Activated naive CD8-positive, alpha-beta T cell (primary cell): Measurements from ENCODE around the gene ACSF3.
"Not testable (repeated sequence)": the region's sequence is repeated elsewhere in the genome, so short reads cannot be mapped to it uniquely, and the experiment has no call there.

Experiments
- H3K27ac Mint-ChIP-seq: one replicate; pipeline ENCODE4 v1.8.0; 2021; ENCODE audit warnings: mixed read lengths
- H3K27me3 Mint-ChIP-seq: one replicate; pipeline ENCODE4 v1.8.0; 2021; ENCODE audit warnings: mixed read lengths
- H3K36me3 Mint-ChIP-seq: one replicate; pipeline ENCODE4 v1.8.0; 2021; ENCODE audit warnings: mixed read lengths
- H3K4me1 Mint-ChIP-seq: one replicate; pipeline ENCODE4 v1.8.0; 2021; ENCODE audit warnings: low read depth, mixed read lengths
- H3K4me3 Mint-ChIP-seq: one replicate; pipeline ENCODE4 v1.8.0; 2021; ENCODE audit warnings: mild to moderate bottlenecking, mixed read lengths
- H3K9me3 Mint-ChIP-seq: one replicate; pipeline ENCODE4 v1.8.0; 2021; ENCODE audit warnings: low read depth, mixed read lengths

Gene ACSF3

DNA sequence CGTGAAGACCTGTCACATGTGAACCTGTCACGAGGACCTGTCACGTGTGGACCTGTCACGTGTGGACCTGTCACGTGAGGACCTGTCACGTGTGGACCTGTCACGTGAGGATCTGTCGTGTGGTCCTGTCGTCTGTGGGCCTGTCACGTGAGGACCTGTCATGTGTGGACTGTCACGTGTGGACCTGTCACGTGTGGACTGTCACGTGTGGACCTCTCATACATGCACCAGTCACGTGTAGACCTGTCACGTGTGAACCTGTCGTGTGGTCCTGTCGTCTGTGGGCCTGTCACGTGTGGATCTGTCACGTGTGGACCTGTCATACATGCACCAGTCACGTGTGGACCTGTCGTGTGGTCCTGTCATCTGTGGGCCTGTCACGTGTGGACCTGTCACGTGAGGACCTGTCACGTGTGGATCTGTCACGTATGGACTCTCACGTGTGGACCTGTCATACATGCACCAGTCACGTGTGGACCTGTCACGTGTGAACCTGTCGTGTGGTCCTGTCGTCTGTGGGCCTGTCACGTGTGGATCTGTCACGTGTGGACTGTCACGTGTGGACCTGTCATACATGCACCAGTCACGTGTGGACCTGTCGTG lies 19.5 kb upstream of the ACSF3 start:
- H3K9me3 Mint-ChIP-seq, H3K27ac Mint-ChIP-seq, H3K27me3 Mint-ChIP-seq, H3K36me3 Mint-ChIP-seq, H3K4me3 Mint-ChIP-seq, H3K4me1 Mint-ChIP-seq: not testable (repeated sequence)

DNA sequence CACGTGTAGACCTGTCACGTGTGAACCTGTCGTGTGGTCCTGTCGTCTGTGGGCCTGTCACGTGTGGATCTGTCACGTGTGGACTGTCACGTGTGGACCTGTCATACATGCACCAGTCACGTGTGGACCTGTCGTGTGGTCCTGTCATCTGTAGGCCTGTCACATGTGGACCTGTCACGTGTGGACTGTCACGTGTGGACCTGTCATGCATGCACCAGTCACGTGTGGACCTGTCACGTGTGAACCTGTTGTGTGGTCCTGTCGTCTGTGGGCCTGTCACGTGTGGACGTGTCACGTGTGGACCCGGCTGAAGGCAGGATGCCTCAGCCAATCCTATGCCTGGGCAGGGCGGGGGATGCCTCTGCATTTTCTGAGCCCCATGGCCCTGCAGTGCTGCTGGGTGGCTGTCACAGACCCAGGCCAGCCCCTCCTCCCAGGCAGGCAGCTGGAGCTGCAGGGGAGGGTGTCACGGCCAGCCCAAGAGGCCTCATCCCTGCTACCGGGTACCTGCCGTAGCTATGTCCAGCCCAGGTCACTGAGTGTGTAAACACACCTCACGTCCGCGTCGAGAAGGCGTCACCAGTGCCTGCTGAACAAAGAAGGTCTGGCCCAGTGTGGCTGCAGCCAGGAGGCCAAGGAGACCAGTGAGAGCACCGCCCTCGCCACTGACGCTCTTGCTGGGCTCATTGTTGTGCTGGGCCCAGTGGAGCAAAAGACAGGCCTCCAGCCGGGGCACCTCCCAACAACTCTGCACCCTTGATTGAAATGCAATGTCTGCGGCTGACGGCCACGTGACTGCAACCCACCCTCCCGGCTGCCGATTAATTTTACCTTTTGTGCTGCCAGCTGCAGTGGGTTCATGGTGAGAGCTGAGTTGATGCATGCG lies 18.6 kb upstream of the ACSF3 start:
- no peak overlapping the region for H3K27ac Mint-ChIP-seq
- H3K4me3 Mint-ChIP-seq, result no peak overlapping the region
- no peaks in the 10 kb centered on the region for H3K9me3 Mint-ChIP-seq
- H3K27me3 Mint-ChIP-seq, result no peaks in the 10 kb centered on the region
- H3K4me1 Mint-ChIP-seq, result no peaks in the 10 kb centered on the region
- no peaks in the 10 kb centered on the region for H3K36me3 Mint-ChIP-seq

DNA sequence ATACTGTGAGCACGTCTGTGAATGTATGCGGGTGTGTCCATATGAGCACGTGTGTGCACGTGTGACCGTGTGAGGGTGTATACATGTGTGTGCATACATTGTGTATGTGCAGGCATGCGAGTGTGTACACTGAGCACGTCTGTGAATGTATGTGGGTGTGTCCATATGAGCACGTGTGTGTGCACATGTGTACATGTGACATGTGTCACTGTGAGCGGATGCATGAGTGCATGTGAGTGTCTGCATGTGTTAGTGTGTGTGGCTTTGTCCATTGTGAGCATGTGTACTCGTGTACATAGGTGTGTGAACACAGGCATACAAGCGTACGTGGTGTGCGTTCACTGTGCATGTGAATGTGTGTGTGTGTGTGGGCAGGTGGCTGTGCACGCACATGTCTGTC lies 17.5 kb upstream of the ACSF3 start:
- no peaks in the 10 kb centered on the region for H3K4me1 Mint-ChIP-seq
- H3K9me3 Mint-ChIP-seq, result no peaks in the 10 kb centered on the region
- no peaks in the 10 kb centered on the region for H3K36me3 Mint-ChIP-seq
- no peak overlapping the region for H3K27ac Mint-ChIP-seq
- no peaks in the 10 kb centered on the region for H3K27me3 Mint-ChIP-seq
- no peak overlapping the region for H3K4me3 Mint-ChIP-seq

DNA sequence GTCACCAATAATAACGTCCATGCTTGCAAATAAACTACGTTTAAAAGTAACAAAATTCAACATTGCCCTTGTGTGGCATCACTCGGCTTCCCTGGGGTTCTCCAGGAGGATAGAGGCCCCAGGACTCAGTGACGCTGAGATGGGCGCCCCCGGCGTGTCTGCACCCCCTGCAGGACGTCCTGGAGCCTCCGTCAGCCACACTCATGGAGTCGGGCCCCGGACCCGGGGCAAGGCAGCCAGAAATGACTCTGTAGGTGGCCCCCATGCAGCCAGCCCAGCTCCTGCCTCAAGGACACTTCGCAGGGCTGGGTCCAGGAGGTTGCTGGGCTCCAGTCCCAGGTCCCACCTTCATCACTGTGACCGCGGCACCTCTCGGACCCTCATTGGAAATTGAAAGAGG lies 16.6 kb upstream of the ACSF3 start:
- Mint-ChIP-seq H3K36me3 (no peaks in the 10 kb centered on the region), H3K4me3 (no peak overlapping the region), H3K9me3 (no peaks in the 10 kb centered on the region), H3K27ac (no peak overlapping the region), H3K27me3 (no peaks in the 10 kb centered on the region), H3K4me1 (no peaks in the 10 kb centered on the region)

DNA sequence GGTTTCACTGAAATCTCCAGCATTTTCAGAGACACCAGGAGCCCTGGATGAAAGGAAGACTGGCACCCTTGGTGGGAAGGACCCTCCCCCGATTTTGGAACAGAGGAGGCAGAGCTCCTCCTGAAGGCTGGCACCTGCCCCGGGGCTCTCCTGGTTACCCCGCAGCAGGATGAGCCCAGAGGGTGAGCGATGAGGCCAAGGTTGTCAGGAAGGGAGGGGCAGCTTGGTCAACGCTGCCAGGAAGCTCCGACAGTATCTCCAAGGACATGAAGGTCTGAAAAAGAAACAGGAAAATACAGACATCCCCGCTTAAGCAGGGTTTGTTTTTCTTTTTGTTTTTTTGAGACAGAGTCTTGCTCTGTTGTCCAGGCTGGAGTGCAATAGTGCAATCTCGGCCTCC lies 15.5 kb upstream of the ACSF3 start:
- no peaks in the 10 kb centered on the region for H3K27me3 Mint-ChIP-seq

DNA sequence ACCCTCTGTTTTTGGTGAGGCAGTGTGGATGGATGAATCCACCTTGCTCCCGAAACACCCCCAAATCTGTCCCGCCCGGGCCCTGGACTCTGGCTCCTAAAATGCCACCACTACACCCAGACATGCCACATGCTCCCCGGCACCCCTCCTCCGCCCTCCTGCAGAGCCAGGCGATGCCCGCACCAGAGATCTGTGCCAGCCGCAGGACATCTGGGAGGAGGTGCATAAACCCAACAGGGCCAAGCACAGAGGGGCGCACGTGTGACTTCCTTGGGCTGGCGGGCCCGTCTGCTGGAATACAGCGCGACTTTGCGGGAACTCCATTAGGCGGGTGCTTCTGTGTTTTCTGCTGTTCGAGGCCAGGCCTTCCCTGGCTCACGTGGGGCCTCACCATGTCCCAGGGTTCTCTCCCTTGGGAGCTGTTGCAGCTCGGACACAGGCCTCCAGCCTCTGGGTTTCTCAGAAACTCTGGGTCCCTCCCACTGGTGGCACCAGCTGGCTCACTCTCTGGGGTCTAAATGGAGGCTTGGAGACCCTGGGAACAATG lies 14.1 kb upstream of the ACSF3 start:
- no peak overlapping the region for H3K27ac Mint-ChIP-seq
- no peaks in the 10 kb centered on the region for H3K27me3 Mint-ChIP-seq
- no peaks in the 10 kb centered on the region for H3K36me3 Mint-ChIP-seq
- H3K4me1 Mint-ChIP-seq, result peaks cover 2% of the 10 kb centered on the region
- no peak overlapping the region for H3K4me3 Mint-ChIP-seq
- no peaks in the 10 kb centered on the region for H3K9me3 Mint-ChIP-seq

More for the DNA sequence above, 15.5 kb upstream of the ACSF3 start:
- Mint-ChIP-seq H3K36me3 (no peaks in the 10 kb centered on the region), H3K4me1 (no peaks in the 10 kb centered on the region), H3K9me3 (no peaks in the 10 kb centered on the region), H3K27ac (no peak overlapping the region), H3K4me3 (no peak overlapping the region)

DNA sequence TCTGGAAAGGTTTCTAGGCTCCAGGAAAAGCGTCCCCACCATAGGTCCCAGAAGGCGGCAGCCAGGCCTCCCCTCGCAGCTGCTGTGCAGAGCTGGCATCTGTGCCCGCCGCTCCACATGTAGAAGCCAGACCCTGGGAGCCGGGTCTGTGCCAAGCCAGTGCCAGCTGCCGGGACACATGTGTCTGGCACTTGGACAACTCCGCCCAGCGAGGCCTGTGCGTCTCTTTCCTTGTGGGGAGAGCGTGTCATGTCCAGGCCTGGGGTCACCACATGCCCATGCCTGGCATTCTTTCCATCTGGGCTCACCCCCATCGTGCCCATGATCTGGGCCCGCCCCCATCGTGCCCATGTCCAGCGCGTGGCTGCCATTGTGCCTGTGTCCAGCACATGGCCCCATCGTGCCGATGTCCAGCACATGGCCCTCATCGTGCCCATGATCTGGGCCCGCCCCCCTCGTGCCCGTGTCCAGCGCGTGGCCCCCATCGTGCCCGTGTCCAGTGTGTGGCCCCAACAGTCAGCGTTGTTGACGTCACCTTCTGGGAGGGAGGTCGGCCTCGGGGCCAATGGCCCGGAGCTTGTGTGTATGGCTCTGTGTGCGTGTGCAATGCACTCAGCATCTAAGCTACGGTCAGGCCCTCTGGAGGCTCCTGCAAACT lies 13.3 kb upstream of the ACSF3 start:
- H3K36me3 Mint-ChIP-seq, result no peaks in the 10 kb centered on the region
- H3K27me3 Mint-ChIP-seq, result no peaks in the 10 kb centered on the region
- H3K27ac Mint-ChIP-seq, result no peak overlapping the region
- peaks cover 2% of the 10 kb centered on the region for H3K4me1 Mint-ChIP-seq
- H3K9me3 Mint-ChIP-seq, result no peaks in the 10 kb centered on the region
- H3K4me3 Mint-ChIP-seq, result no peak overlapping the region

DNA sequence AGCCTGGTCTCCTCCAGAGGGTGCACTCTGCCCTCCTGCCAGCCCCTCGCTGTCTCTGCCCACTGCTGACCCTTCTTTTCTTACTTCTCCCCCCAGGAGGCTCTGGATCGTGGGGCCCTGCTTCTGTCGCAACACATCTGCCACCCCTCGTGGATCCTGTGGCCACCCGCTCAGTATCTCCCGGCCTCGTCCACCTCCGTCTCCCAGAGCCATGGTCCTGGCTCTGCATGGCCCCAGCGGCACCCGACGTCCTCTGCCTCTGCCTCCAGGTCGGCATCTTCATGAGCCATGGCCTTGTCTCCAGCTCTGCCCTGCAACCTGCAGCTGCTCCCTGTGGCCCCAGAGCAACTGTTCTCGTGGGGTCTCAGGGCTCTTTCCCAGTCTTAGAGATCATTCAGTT lies 12.1 kb upstream of the ACSF3 start:
- Mint-ChIP-seq H3K4me1 (peaks cover 2% of the 10 kb centered on the region), H3K4me3 (no peak overlapping the region), H3K9me3 (no peaks in the 10 kb centered on the region), H3K27ac (no peak overlapping the region), H3K27me3 (no peaks in the 10 kb centered on the region), H3K36me3 (no peaks in the 10 kb centered on the region)

DNA sequence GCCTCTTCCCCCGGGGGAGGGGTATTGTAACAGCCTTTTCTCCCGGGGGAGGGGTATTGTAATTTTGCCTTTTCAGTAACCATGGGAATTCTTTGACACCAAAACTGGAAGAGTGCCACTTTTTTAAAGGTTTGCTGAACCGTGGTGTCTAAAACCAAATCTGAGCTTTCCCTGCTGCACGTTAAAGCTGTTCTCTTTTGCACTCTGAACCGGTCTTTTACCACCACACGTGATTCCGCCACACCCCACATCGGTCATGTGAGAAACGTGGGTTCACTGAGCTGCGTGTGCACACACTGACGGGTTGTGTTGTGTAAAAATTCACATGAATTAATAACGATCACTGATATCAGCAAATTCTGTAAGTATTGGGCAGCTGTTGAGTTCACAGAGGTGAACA lies 9.2 kb upstream of the ACSF3 start:
- no peaks in the 10 kb centered on the region for H3K9me3 Mint-ChIP-seq
- no peaks in the 10 kb centered on the region for H3K36me3 Mint-ChIP-seq
- peaks cover 2% of the 10 kb centered on the region for H3K27me3 Mint-ChIP-seq
- no peak overlapping the region for H3K27ac Mint-ChIP-seq
- no peak overlapping the region for H3K4me3 Mint-ChIP-seq
- peaks cover 2% of the 10 kb centered on the region for H3K4me1 Mint-ChIP-seq

DNA sequence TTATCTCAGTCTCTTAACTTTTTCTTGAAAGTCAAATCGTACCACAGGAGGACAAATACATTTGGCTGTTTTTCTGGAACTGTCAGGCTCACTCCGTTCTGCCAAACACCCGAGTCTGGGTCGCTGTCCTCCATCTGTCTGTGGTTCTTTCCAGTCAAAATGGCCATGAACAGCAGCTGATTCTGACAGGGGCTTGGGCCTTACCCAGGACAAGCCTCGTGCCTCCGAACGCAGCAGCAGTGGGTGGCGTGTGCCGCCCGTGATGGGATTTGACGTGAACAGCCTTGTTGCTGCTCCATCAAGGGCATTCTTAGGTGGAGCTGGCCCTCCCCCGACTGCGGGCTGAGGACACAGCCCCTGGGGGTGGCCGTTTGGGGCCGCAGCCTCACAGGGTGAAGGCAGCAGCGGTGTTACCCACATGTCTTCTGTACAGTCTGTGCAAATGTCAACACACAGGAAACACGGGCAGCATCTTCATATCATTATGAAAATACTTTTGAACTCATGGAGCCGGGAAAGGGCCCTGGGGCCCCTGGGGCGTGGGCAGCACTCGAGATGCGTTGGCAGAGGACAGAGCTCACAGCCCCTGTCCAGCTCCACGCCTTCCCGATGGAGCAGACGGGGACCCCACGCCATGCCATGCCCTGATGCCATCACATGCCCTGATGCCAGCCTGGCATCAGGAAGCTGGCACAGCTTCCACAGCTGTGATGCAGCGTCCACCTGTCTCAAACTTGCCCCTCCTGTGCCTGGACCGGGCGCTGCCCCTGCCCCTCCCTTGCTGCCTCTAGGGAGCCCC lies 8.6 kb upstream of the ACSF3 start:
- no peak overlapping the region for H3K27ac Mint-ChIP-seq

DNA sequence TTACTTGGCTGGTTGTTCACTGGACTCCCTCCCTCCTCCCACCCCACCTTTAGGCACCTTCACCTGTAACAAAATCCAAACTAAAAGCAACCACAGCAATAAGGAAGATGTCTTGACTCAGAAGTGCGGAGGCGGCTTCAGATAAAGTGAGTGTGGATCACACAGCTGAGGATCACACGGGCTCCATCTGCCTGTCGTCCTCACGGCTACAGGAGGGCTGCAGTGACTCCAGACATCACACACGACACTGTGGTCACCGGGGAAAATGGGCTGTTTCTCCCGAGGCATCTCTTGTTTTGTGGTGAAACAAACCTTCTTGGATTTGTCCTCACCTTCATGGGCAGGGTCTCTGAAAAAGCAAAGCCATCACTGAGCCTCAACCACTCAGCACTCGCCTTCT lies 7.9 kb upstream of the ACSF3 start:
- Mint-ChIP-seq H3K4me3 (no peak overlapping the region), H3K9me3 (no peaks in the 10 kb centered on the region)

More for the DNA sequence above, 8.6 kb upstream of the ACSF3 start:
- no peaks in the 10 kb centered on the region for H3K36me3 Mint-ChIP-seq
- no peak overlapping the region for H3K4me3 Mint-ChIP-seq
- peaks cover 2% of the 10 kb centered on the region for H3K4me1 Mint-ChIP-seq
- H3K9me3 Mint-ChIP-seq, result no peaks in the 10 kb centered on the region
- peaks cover 2% of the 10 kb centered on the region for H3K27me3 Mint-ChIP-seq

DNA sequence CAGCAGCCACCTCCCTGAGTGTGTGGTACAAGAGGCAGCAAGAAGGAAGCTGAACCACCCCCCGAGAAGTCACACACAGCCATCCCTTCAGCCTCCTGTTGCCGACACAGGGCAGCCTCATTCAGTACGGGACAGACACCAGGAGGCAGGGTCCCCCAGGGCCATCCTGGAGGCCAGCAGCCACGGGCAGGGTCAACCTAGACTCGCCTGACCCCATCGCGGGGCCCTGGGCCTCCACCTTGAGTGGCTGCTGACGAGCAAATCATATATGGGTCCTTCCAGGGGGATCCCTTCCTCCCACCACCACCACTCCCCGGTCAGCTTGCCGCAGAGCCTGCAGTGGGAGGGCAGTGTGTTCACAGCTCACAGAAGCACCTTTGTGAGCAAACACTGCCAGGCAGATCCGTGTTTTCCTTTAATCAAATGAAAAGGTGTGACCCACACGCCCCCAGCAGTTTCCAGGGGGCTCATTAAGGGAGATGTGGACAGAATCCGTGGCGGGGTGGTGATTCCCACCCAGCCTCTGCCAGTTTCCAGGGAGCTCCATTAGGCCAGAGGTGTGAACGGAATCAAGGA lies 5.6 kb upstream of the ACSF3 start:
- Mint-ChIP-seq H3K4me1 (peaks cover 5% of the 10 kb centered on the region), H3K9me3 (no peaks in the 10 kb centered on the region), H3K27me3 (peaks cover 2% of the 10 kb centered on the region), H3K27ac (no peak overlapping the region), H3K36me3 (no peaks in the 10 kb centered on the region), H3K4me3 (no peak overlapping the region)

More for the DNA sequence above, 7.9 kb upstream of the ACSF3 start:
- Mint-ChIP-seq H3K36me3 (no peaks in the 10 kb centered on the region), H3K27me3 (peaks cover 2% of the 10 kb centered on the region), H3K27ac (no peak overlapping the region), H3K4me1 (peaks cover 2% of the 10 kb centered on the region)

DNA sequence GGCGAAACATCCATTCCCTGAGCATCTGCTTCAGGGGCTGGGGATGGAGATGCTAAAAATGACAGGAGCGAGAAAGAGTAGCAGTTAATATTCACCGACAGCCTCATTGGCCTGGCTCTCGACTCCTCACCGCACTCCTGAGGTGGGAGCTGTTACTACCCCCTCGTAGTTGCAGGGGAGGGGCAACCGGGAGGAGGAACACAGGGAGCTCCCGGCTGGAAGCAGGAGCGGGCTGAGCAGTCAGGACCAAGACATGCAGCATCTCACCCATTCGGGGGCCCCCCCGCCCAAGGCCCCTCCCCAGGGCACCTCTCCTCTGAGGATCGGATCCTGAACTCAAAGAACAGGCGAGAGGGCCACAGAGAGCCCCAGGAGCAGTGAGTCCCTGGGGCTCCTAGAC lies 4.5 kb upstream of the ACSF3 start:
- no peak overlapping the region for H3K4me3 Mint-ChIP-seq
- H3K9me3 Mint-ChIP-seq, result no peaks in the 10 kb centered on the region
- peaks cover 2% of the 10 kb centered on the region for H3K27me3 Mint-ChIP-seq
- no peak overlapping the region for H3K27ac Mint-ChIP-seq
- no peaks in the 10 kb centered on the region for H3K36me3 Mint-ChIP-seq
- peaks cover 6% of the 10 kb centered on the region for H3K4me1 Mint-ChIP-seq

DNA sequence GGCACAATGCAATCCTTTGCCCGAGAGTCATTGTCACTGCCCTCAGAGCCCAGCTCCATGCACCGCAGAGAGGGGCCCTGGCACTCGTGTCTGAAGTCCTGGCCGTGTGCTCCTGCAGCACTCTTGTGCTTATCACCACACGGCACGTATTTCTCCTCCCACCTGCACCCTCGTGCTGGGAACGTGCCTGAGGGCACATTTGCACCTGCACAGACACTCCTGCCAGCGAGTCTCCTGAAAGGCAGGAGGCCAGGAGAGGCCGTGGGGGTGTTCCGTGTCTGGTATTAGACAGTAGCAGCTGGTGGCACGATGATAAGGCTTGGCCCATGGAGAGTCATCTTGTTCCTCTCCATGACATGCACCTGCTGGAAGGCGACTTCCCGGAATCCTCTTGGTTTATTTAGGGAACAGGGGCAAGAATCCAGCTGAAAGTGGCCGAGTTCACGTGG lies 3.4 kb upstream of the ACSF3 start:
- Mint-ChIP-seq H3K27me3 (peaks cover 2% of the 10 kb centered on the region), H3K4me1 (peaks cover 14% of the 10 kb centered on the region), H3K4me3 (no peak overlapping the region), H3K36me3 (no peaks in the 10 kb centered on the region), H3K27ac (no peak overlapping the region), H3K9me3 (no peaks in the 10 kb centered on the region)
